Liver (tissue), 9 donors: Measurements from ENCODE around the gene DAPK1. TPM values are rescaled to one million over a fixed set of nuclear protein-coding genes. Genes with fewer than 3 reads are reported as not detected.

Experiments
- DNase-seq: peaks from one replicate; pipeline ENCODE4 v3.0.0-alpha.2; 2017; ENCODE audit warnings: low spot score
- H3K27ac ChIP-seq, 2 donors: one replicate each; pipeline ENCODE4 v1.7.0; 2013; ENCODE audit warnings: inconsistent platforms in 2 of 2, low read length in 2 of 2, control low read depth in 1 of 2, low read depth in 1 of 2, mild to moderate bottlenecking in 1 of 2
- H3K27me3 ChIP-seq, 4 donors: one replicate each; pipeline versions ENCODE4 v1.6.1 to v1.7.0; 2013; ENCODE audit warnings: low read length in 3 of 4, inconsistent platforms in 1 of 4, mild to moderate bottlenecking in 1 of 4, moderate library complexity in 1 of 4; ENCODE audit not compliant: control insufficient read depth in 4 of 4, insufficient read depth in 4 of 4
- H3K36me3 ChIP-seq, 4 donors: one replicate each; pipeline versions ENCODE4 v1.6.1 to v1.7.0; 2013; ENCODE audit warnings: low read length in 3 of 4, mild to moderate bottlenecking in 3 of 4, low read depth in 1 of 4, moderate library complexity in 1 of 4; ENCODE audit not compliant: control insufficient read depth in 4 of 4, insufficient read depth in 3 of 4
- H3K4me1 ChIP-seq, 4 donors: one replicate each; pipeline versions ENCODE4 v1.6.1 to v1.7.0; 2013; ENCODE audit warnings: low read length in 3 of 4, mild to moderate bottlenecking in 3 of 4, moderate library complexity in 1 of 4; ENCODE audit not compliant: control insufficient read depth in 4 of 4, insufficient read depth in 4 of 4
- H3K4me3 ChIP-seq, 3 donors: one replicate each; pipeline versions ENCODE4 v1.6.1 to v1.7.0; 2013; ENCODE audit warnings: low read length in 3 of 3, control low read depth in 1 of 3, low read depth in 1 of 3, mild to moderate bottlenecking in 1 of 3
- H3K9ac ChIP-seq, 2 donors: one replicate each; pipeline ENCODE4 v1.7.0; 2013; ENCODE audit warnings: low read length in 2 of 2, mild to moderate bottlenecking in 2 of 2, moderate library complexity in 2 of 2, control low read depth in 1 of 2, low read depth in 1 of 2
- H3K9me3 ChIP-seq, 4 donors: one replicate each; pipeline versions ENCODE4 v1.6.1 to v1.7.0; 2013; ENCODE audit warnings: low read length in 3 of 4; ENCODE audit not compliant: control insufficient read depth in 4 of 4
- ATF3 ChIP-seq: IDR thresholded peaks from 2 replicates; pipeline ENCODE4 v1.6.1; 2016; ENCODE audit warnings: antibody characterized with exemption
- CTCF ChIP-seq: fragments of 150-350 bp; IDR thresholded peaks from 2 replicates; pipeline ENCODE4 v1.5.1; 2017; ENCODE audit warnings: improper control_type of control experiment, low read depth, low read length; ENCODE audit not compliant: missing input control
- EGR1 ChIP-seq, 2 donors: IDR thresholded peaks; 2 replicates each; pipeline ENCODE4 v1.6.1; 2016 to 2018; ENCODE audit warnings: antibody characterized with exemption in 2 of 2, low read depth in 2 of 2
- FOXA1 ChIP-seq: IDR thresholded peaks from 2 replicates; pipeline ENCODE4 v1.6.1; 2016; ENCODE audit warnings: antibody characterized with exemption
- FOXA2 ChIP-seq: IDR thresholded peaks from 2 replicates; pipeline ENCODE4 v1.6.1; 2016; ENCODE audit warnings: antibody characterized with exemption
- GABPA ChIP-seq, 2 donors: IDR thresholded peaks in 1 of 2; conservative IDR thresholded peaks in 1 of 2; 2 replicates each; pipeline ENCODE4 v1.6.1; 2016; ENCODE audit warnings: antibody characterized with exemption in 2 of 2, mild to moderate bottlenecking in 1 of 2, moderate library complexity in 1 of 2
- HNF4A ChIP-seq, 2 donors: conservative IDR thresholded peaks; 2 replicates each; pipeline ENCODE4 v1.6.1; 2016; ENCODE audit warnings: antibody characterized with exemption in 2 of 2, mild to moderate bottlenecking in 2 of 2
- HNF4G ChIP-seq: IDR thresholded peaks from 2 replicates; pipeline ENCODE4 v1.6.1; 2016; ENCODE audit warnings: antibody characterized with exemption
- JUND ChIP-seq, 2 donors: IDR thresholded peaks; 2 replicates each; pipeline ENCODE4 v1.6.1; 2016; ENCODE audit warnings: antibody characterized with exemption in 2 of 2
- MAX ChIP-seq: IDR thresholded peaks from 2 replicates; pipeline ENCODE4 v1.6.1; 2016; ENCODE audit warnings: antibody characterized with exemption
- NR2F2 ChIP-seq: IDR thresholded peaks from 2 replicates; pipeline ENCODE4 v1.6.1; 2016; ENCODE audit warnings: antibody characterized with exemption
- RAD21 ChIP-seq, 2 donors: IDR thresholded peaks; 2 replicates each; pipeline ENCODE4 v1.6.1; 2016; ENCODE audit warnings: antibody characterized with exemption in 2 of 2, mild to moderate bottlenecking in 2 of 2
- REST ChIP-seq: IDR thresholded peaks from 2 replicates; pipeline ENCODE4 v1.6.1; 2016; ENCODE audit warnings: antibody characterized with exemption, mild to moderate bottlenecking
- RXRA ChIP-seq, 2 donors: IDR thresholded peaks; 2 replicates each; pipeline ENCODE4 v1.6.1; 2017 to 2018; ENCODE audit warnings: antibody characterized with exemption in 2 of 2, mild to moderate bottlenecking in 1 of 2
- SP1 ChIP-seq: IDR thresholded peaks from 2 replicates; pipeline ENCODE4 v1.6.1; 2018; ENCODE audit warnings: antibody characterized with exemption, mild to moderate bottlenecking
- TAF1 ChIP-seq: conservative IDR thresholded peaks from 2 replicates; pipeline ENCODE4 v1.6.1; 2016; ENCODE audit warnings: antibody characterized with exemption, mild to moderate bottlenecking
- YY1 ChIP-seq: IDR thresholded peaks from 2 replicates; pipeline ENCODE4 v1.6.1; 2016; ENCODE audit warnings: antibody characterized with exemption, mild to moderate bottlenecking
- ZBTB33 ChIP-seq: IDR thresholded peaks from 2 replicates; pipeline ENCODE4 v1.6.1; 2016; ENCODE audit warnings: antibody characterized with exemption
- WGBS: extraction: QIAGEN DNeasy Blood & Tissue Kit; methylation state at CpG from one replicate; pipeline ENCODE4 v1.1.7; 2013; 5-methylcytosine and 5-hydroxymethylcytosine counted together
- polyA plus RNA-seq, 2 donors: library from polyadenylated mRNA; stranded (reverse) in 1 of 2; unstranded in 1 of 2; fragments of 200-250 nt in 1 of 2; fragments of >200 nt in 1 of 2; fragmentation: Nextera tagmentation in 1 of 2; extraction: Ambion mirVana in 1 of 2; gene quantifications; one replicate each; pipeline versions ENCODE4 v1.2.1 to v1.2.3, GENCODE V29; 2013 to 2015
- total RNA-seq, 2 donors: library from RNA; depleted of rRNA; stranded (reverse); fragments of >200 nt; gene quantifications; one replicate each; pipeline ENCODE4 v1.2.3, GENCODE V29; 2014
- donor health status: healthy.
- donor health status: healthy.
- donor health status: healthy.
- donor health status: healthy.
- donor health status: healthy.

Gene DAPK1
- total and polyA plus RNA-seq, 4 donors = 14.0 to 40.8 (median 21.8) TPM

DNA sequence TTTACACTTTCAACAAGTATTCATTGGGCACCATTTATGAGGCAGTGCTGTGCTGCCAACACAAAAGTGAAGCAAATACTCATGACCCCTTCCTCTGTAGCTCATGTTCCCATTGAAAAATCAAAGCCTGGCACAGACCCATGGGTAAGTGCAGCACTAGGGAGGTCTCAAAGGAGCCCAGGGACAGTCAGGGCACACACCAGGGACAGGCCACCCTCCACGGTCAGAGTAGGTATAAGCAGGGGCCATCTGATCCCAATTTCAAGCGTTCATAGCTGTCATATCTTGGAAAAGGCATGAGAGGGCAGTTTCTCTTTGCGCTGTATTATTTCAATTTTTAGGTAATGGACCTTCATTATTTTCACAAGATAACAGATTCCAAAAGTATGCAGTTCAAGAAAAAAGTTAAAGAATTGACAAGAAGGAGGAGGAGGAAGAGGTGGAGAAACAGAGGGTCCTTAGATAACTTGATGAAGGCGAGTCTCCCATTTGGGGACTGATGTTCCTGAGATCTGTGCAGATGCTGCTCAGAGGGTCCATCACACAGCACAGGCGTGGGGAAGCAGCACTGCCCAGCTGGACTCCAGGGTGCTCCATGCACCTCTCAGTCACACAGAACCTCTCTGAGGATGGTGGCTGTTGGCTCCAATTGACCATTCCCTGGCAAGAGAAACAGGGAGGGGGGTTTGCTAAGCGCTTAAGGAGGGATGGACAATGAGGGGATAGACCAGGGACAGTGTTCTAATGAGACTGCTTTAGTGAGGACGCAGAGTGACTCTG lies 235.8 kb downstream of the DAPK1 start:
- TF ChIP-seq JUND (IDR thresholded peaks at IDR 0.05) (no peak), TAF1 (no peak), HNF4A (conservative IDR thresholded peaks at IDR 0.05) (no peak), NR2F2 (no peak), FOXA2 (no peak), MAX (no peak), RXRA (IDR thresholded peaks at IDR 0.05) (no peak), GABPA (IDR thresholded peaks at IDR 0.05 in 1 of 2, conservative IDR thresholded peaks at IDR 0.05 in 1 of 2) (no peak), REST (no peak), EGR1 (IDR thresholded peaks at IDR 0.05; ENCODE audit: low read depth in 2 of 2) (no peak), ZBTB33 (no peak), CTCF (no peak), ATF3 (no peak), HNF4G (no peak), YY1 (no peak), FOXA1 (no peak), RAD21 (IDR thresholded peaks at IDR 0.05) (no peak), SP1 (no peak)
- no peak for DNase-seq
- peaks cover 1 to 17% (median 13%) of the 10 kb centered on the region in 4 donors for H3K36me3 ChIP-seq
- H3K9ac ChIP-seq = no peak overlapping the region
- no peaks in the 10 kb centered on the region for H3K27me3 ChIP-seq
- no peaks in the 10 kb centered on the region for H3K4me1 ChIP-seq
- no peaks in the 10 kb centered on the region for H3K9me3 ChIP-seq
- no peak overlapping the region for H3K27ac ChIP-seq
- 88% methylated on average over 7 of the region's 7 CpGs for WGBS
- H3K4me3 ChIP-seq = no peak overlapping the region
